ENCODE data around the gene NIN.

DNA sequence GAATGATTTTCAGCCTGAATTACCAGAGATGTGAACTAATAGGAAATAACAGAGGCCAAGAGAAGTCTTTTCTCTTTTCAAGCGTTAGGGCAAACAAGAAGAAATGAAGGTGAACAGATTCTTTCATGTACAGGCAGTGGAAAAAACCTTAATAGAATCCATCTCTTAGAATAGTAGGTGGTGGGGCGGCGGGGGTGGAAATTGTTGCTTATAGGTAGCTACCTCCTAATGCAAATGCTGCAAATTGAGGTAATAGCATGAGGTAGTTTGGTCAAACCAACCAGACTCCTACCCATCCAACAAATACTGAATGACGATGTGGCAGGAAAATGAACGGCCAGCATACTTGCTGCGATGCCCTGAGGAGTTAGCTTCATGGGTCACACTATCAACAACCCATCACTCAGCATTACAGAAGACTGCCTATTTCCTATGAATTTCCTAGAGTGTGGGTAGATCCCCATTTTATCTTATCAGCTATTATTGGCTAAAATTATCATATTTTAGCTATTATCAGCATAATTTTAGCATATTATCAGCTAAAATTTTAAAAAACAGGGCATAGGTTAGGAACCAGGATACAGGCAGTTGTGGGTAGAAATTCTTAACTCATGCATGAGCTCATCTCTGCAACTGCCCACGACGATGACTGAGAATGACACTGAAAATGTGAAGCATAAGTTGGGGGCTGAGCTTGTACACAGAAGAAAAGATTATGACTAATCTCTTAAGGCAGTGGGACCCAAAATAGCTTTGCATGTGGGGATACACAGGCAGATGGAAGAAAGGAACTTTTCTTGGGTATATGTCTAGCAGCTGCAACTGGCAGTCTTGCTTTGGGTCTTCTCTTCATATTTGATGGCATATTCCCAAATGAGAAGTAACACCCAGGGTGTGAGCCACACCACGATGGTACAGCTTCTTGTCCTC, 68.7 kb downstream of the NIN start:
- no peak for TF ChIP-seq POLR2A (IDR thresholded peaks at IDR 0.05)
- TF ChIP-seq, protein P1, sequence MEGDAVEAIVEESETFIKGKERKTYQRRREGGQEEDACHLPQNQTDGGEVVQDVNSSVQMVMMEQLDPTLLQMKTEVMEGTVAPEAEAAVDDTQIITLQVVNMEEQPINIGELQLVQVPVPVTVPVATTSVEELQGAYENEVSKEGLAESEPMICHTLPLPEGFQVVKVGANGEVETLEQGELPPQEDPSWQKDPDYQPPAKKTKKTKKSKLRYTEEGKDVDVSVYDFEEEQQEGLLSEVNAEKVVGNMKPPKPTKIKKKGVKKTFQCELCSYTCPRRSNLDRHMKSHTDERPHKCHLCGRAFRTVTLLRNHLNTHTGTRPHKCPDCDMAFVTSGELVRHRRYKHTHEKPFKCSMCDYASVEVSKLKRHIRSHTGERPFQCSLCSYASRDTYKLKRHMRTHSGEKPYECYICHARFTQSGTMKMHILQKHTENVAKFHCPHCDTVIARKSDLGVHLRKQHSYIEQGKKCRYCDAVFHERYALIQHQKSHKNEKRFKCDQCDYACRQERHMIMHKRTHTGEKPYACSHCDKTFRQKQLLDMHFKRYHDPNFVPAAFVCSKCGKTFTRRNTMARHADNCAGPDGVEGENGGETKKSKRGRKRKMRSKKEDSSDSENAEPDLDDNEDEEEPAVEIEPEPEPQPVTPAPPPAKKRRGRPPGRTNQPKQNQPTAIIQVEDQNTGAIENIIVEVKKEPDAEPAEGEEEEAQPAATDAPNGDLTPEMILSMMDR (IDR thresholded peaks at IDR 0.05) = no peak
